ENCODE results near the gene GRID1. TPM values are rescaled to one million over a fixed set of nuclear protein-coding genes. Genes with fewer than 3 reads are reported as not detected.

Gene GRID1
- under 1 TPM; 0.27 to 0.85 TPM for total RNA-seq

DNA sequence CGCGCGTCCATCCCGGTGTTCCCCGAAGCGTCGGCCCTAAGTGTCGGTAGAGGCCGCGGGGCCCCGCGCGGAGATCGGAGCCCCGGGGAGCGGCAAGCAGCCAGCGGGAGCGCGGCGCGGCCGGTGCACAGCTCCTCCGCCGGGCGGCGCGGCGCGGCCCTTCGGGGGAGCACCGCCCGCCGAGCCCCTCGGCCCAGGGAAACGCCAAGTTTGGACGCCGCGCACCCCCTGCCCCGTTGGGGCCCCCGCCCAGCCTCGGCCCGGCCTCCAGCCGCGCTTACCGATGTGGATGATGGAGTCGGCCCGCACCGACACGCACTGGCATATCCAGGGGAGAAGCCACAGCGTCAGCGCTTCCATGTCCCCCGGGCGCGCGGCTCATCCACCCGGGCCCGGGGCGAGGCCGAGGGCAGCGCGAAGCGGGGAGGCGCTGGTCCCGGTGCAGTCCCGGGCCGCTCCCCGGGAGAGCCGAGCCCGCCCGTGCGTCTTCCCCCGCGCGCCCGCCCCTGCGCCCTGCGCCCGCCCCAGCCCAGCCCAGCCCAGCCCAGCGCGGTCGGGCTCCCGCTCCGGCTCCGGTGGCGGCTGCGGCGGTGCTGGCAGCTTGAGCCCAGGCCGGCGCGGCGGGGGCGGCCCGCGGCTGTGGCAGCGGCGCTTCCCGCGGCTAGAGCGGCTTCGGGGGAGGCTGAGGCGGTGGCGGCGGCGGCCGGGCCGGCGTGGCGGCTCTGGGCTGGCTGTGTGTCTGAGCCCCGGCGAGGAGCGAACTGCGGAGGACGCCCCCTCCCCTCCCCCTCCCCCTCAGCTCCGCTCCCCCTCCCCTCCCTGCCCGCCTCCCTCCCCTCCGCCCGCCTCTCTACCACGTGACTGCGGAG lies at the start of gene GRID1:
GRID1 (minus strand) TSS at position 763 of the 869 bp plus-strand sequence.
- peaks cover 6% of the 10 kb centered on the region for H3K27me3 ChIP-seq (replicated peaks; ENCODE audit: insufficient read depth)
- no peak for DNase-seq (ENCODE audit: low spot score)
- no peaks in the 10 kb centered on the region for H3K36me3 ChIP-seq
- no peaks in the 10 kb centered on the region for H3K9me3 ChIP-seq
- H3K4me1 ChIP-seq (ENCODE audit: control insufficient read depth in 1 of 2, low read depth in 2 of 2) = peaks cover 7 to 44% of the 10 kb centered on the region in 2 donors
- no peak for ATAC-seq (ENCODE audit: insufficient number of reproducible peaks, low FRiP score, low read depth)
- no peak for TF ChIP-seq CTCF (IDR thresholded peaks at IDR 0.05)
- peak within 1 kb of the TSS; percentile 76 for H3K4me3 ChIP-seq
- no peak within 1 kb of the TSS for H3K27ac ChIP-seq

GRCh38 chr10:86415583-86415982 lies 49.0 kb upstream of the GRID1 start:
- peaks cover 19 to 32% of the 10 kb centered on the region in 2 donors for H3K4me1 ChIP-seq (ENCODE audit: control insufficient read depth in 1 of 2, low read depth in 2 of 2)
- H3K27ac ChIP-seq = no peak overlapping the region
- ATAC-seq (ENCODE audit: insufficient number of reproducible peaks, low FRiP score, low read depth) = no peak
- H3K27me3 ChIP-seq (replicated peaks; ENCODE audit: insufficient read depth) = no peaks in the 10 kb centered on the region
- H3K4me3 ChIP-seq = no peak overlapping the region
- DNase-seq (ENCODE audit: low spot score) = no peak
- no peak for TF ChIP-seq CTCF (IDR thresholded peaks at IDR 0.05)
- H3K9me3 ChIP-seq = no peaks in the 10 kb centered on the region
- no peaks in the 10 kb centered on the region for H3K36me3 ChIP-seq

DNA sequence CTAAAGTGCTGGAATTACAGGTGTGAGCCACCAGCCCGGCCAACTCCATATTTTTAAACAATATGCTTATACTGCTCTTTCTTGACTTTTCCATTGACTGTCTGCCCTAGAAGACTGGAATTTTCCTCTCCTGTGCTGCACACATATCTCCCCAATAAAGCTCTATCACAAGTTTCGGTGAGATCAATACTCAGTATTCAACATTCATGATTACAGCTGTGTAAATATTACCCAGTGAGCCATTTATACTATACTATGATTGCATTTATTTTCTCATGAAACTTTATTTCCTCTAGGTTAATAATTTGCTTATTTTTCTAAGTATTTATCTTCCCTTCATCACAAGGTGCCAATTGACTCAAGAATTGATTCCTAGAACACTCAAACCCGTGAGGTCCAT lies 48.5 kb upstream of the GRID1 start:
- Histone ChIP-seq H3K4me3 (no peak overlapping the region), H3K9me3 (no peaks in the 10 kb centered on the region), H3K36me3 (no peaks in the 10 kb centered on the region), H3K4me1 (ENCODE audit: control insufficient read depth in 1 of 2, low read depth in 2 of 2) (peaks cover 20 to 36% of the 10 kb centered on the region in 2 donors), H3K27ac (no peak overlapping the region), H3K27me3 (replicated peaks; ENCODE audit: insufficient read depth) (no peaks in the 10 kb centered on the region)
- DNase-seq (ENCODE audit: low spot score) (no peak), ATAC-seq (ENCODE audit: insufficient number of reproducible peaks, low FRiP score, low read depth) (no peak)
- TF ChIP-seq CTCF (IDR thresholded peaks at IDR 0.05) = no peak

- Histone ChIP-seq H3K36me3 (no peaks in the 10 kb centered on the region), H3K9me3 (no peaks in the 10 kb centered on the region), H3K27ac (peak overlapping the region; percentile 33 to 86), H3K4me1 (ENCODE audit: control insufficient read depth in 1 of 2, low read depth in 2 of 2) (peaks cover 20 to 39% of the 10 kb centered on the region in 2 donors), H3K4me3 (peak overlapping the region; percentile 44), H3K27me3 (replicated peaks; ENCODE audit: insufficient read depth) (no peaks in the 10 kb centered on the region)
- ATAC-seq (ENCODE audit: insufficient number of reproducible peaks, low FRiP score, low read depth) (no peak), DNase-seq (ENCODE audit: low spot score) (no peak)
- TF ChIP-seq CTCF (IDR thresholded peaks at IDR 0.05) = no peak
Measured at GRCh38 chr10:86413046-86413728, 46.6 kb upstream of the GRID1 start.

- Histone ChIP-seq H3K4me3 (no peak overlapping the region), H3K4me1 (ENCODE audit: control insufficient read depth in 1 of 2, low read depth in 2 of 2) (peaks cover 20 to 39% of the 10 kb centered on the region in 2 donors), H3K36me3 (no peaks in the 10 kb centered on the region), H3K27ac (peak overlapping the region; percentile 74 to 86), H3K27me3 (replicated peaks; ENCODE audit: insufficient read depth) (no peaks in the 10 kb centered on the region), H3K9me3 (no peaks in the 10 kb centered on the region)
- no peak for TF ChIP-seq CTCF (IDR thresholded peaks at IDR 0.05)
- DNase-seq (ENCODE audit: low spot score) (no peak), ATAC-seq (ENCODE audit: insufficient number of reproducible peaks, low FRiP score, low read depth) (no peak)
Measured at GRCh38 chr10:86411852-86412560, 45.4 kb upstream of the GRID1 start.
